Measurements from ENCODE around the gene LOXL4. TPM values are rescaled to one million over a fixed set of nuclear protein-coding genes. Genes with fewer than 3 reads are reported as not detected.

Gene LOXL4
- polyA plus RNA-seq, 3 donors, result 0.03 to 0.05 TPM; not detected in 1

DNA sequence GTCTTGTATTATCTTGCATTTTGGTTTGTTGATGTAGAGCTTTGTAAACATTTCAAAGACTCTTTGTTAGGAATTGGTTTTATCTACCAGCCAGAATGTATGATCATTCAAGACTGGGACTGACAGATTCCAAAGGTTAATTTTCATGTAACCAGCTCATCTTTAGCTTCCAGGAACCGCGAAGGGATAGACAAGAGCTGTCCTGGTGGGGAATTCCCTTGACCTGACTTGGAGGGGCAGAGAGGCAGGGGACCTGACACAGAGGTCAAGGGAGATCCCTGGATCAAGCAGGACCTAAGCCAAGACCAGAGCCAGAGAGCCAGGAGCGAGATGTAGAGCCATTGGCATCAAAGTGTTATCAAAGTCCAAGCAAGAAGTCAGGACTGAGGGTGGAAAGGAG lies 6.6 kb upstream of the LOXL4 start:
- no peak overlapping the region for H2AFZ ChIP-seq (ENCODE audit: insufficient read depth, low read depth, low read length, poor library complexity, severe bottlenecking)
- H3K9me3 ChIP-seq (replicated peaks in 1 of 2; ENCODE audit: control insufficient read depth in 1 of 2, insufficient read depth in 1 of 2, low read length in 2 of 2), result no peaks in the 10 kb centered on the region
- Mint-ChIP-seq H3K4me1 (peaks cover 6% of the 10 kb centered on the region), H3K9me3 (peaks cover 0 to 4% (median 2%) of the 10 kb centered on the region in 7 donors), H3K27ac (no peak overlapping the region), H3K4me3 (no peak overlapping the region), H3K36me3 (no peaks in the 10 kb centered on the region), H3K27me3 (ENCODE audit: low read depth in 3 of 3) (peaks cover 19 to 41% (median 26%) of the 10 kb centered on the region in 3 donors)
- no peaks in the 10 kb centered on the region for H4K20me1 ChIP-seq (ENCODE audit: insufficient read depth, low read length)
- peaks cover 0 to 16% of the 10 kb centered on the region in 2 donors for H3K27me3 ChIP-seq (ENCODE audit: control insufficient read depth in 2 of 2, insufficient read depth in 2 of 2, low read length in 2 of 2)
- no peak for DNase-seq
- intact Hi-C loops (cut with micrococcal nuclease), result no loop called here
- 93% methylated on average over 3 of the region's 3 CpGs for WGBS (ENCODE audit: insufficient coverage)
- no peaks in the 10 kb centered on the region for H3K36me3 ChIP-seq (replicated peaks in 1 of 2; ENCODE audit: control insufficient read depth in 1 of 2, insufficient read depth in 2 of 2, low read length in 2 of 2)
- no peak overlapping the region for H3K4me2 ChIP-seq (replicated peaks; ENCODE audit: extremely low read depth, low read length, poor library complexity, severe bottlenecking)
- H3K9ac ChIP-seq (ENCODE audit: insufficient read depth, low read length, poor library complexity, severe bottlenecking), result no peak overlapping the region
- H3K4me3 ChIP-seq (replicated peaks in 1 of 3; ENCODE audit: low read depth in 2 of 3, low read length in 3 of 3), result no peak overlapping the region
- no peaks in the 10 kb centered on the region for H3K4me1 ChIP-seq (ENCODE audit: control insufficient read depth in 1 of 2, insufficient read depth in 2 of 2, low read length in 2 of 2)
- no peak for TF ChIP-seq CTCF (IDR thresholded peaks at IDR 0.05)
- H3K79me2 ChIP-seq (ENCODE audit: insufficient read depth, low read length), result no peaks in the 10 kb centered on the region
- H3K27ac ChIP-seq (ENCODE audit: low read depth in 1 of 2, low read length in 2 of 2), result no peak overlapping the region

- H3K4me1 ChIP-seq (ENCODE audit: control insufficient read depth in 1 of 2, insufficient read depth in 2 of 2, low read length in 2 of 2), result peaks cover 0 to 3% of the 10 kb centered on the region in 2 donors
- 77% methylated on average over 3 of the region's 9 CpGs for WGBS (ENCODE audit: insufficient coverage)
- H3K4me3 ChIP-seq (replicated peaks in 1 of 3; ENCODE audit: low read depth in 2 of 3, low read length in 3 of 3), result no peak overlapping the region
- no peaks in the 10 kb centered on the region for H4K20me1 ChIP-seq (ENCODE audit: insufficient read depth, low read length)
- H3K4me2 ChIP-seq (replicated peaks; ENCODE audit: extremely low read depth, low read length, poor library complexity, severe bottlenecking), result no peak overlapping the region
- H2AFZ ChIP-seq (ENCODE audit: insufficient read depth, low read depth, low read length, poor library complexity, severe bottlenecking), result no peak overlapping the region
- H3K27me3 ChIP-seq (ENCODE audit: control insufficient read depth in 2 of 2, insufficient read depth in 2 of 2, low read length in 2 of 2), result peaks cover 6 to 25% of the 10 kb centered on the region in 2 donors
- Mint-ChIP-seq H3K27me3 (ENCODE audit: low read depth in 3 of 3) (peaks cover 27 to 46% (median 35%) of the 10 kb centered on the region in 3 donors), H3K4me3 (no peak overlapping the region), H3K4me1 (peaks cover 8% of the 10 kb centered on the region), H3K27ac (no peak overlapping the region), H3K36me3 (no peaks in the 10 kb centered on the region), H3K9me3 (peaks cover 0 to 7% (median 2%) of the 10 kb centered on the region in 7 donors)
- H3K27ac ChIP-seq (ENCODE audit: low read depth in 1 of 2, low read length in 2 of 2), result no peak overlapping the region
- no peak overlapping the region for H3K9ac ChIP-seq (ENCODE audit: insufficient read depth, low read length, poor library complexity, severe bottlenecking)
- intact Hi-C loops (cut with micrococcal nuclease), result no loop called here
- TF ChIP-seq CTCF (IDR thresholded peaks at IDR 0.05), result no peak
- H3K79me2 ChIP-seq (ENCODE audit: insufficient read depth, low read length), result no peaks in the 10 kb centered on the region
- H3K9me3 ChIP-seq (replicated peaks in 1 of 2; ENCODE audit: control insufficient read depth in 1 of 2, insufficient read depth in 1 of 2, low read length in 2 of 2), result peaks cover 0 to 4% of the 10 kb centered on the region in 2 donors
- DNase-seq, result no peak
- H3K36me3 ChIP-seq (replicated peaks in 1 of 2; ENCODE audit: control insufficient read depth in 1 of 2, insufficient read depth in 2 of 2, low read length in 2 of 2), result no peaks in the 10 kb centered on the region
Observed at GRCh38 chr10:98273057-98273850, 5.3 kb upstream of the LOXL4 start.
